ENCODE data around the gene CAPN13. TPM values are rescaled to one million over a fixed set of nuclear protein-coding genes. Genes with fewer than 3 reads are reported as not detected.

The CAPN13 gene
- total and polyA plus RNA-seq, 4 donors, result 0.13 to 0.42 TPM; not detected in 2

GRCh38 chr2:30802611-30803010 is 4.6 kb downstream of the CAPN13 start:
- no peak for TF ChIP-seq RXRA (IDR thresholded peaks at IDR 0.05)
- TF ChIP-seq CTCF (IDR thresholded peaks at IDR 0.05; ENCODE audit: low read depth, low read length, missing input control), result no peak
- no peak for TF ChIP-seq ATF3 (IDR thresholded peaks at IDR 0.05)
- no peak for TF ChIP-seq HNF4G (IDR thresholded peaks at IDR 0.05)
- TF ChIP-seq YY1 (IDR thresholded peaks at IDR 0.05), result no peak
- no peak overlapping the region for H3K9ac ChIP-seq (ENCODE audit: low read depth in 1 of 2, low read length in 2 of 2)
- no peaks in the 10 kb centered on the region for H3K36me3 ChIP-seq (ENCODE audit: control insufficient read depth in 4 of 4, insufficient read depth in 3 of 4, low read depth in 1 of 4, low read length in 3 of 4)
- peaks cover 0 to 8% (median 3%) of the 10 kb centered on the region in 4 donors for H3K4me1 ChIP-seq (ENCODE audit: control insufficient read depth in 4 of 4, insufficient read depth in 4 of 4, low read length in 3 of 4)
- no peak for DNase-seq (ENCODE audit: low spot score)
- no peak overlapping the region for H3K4me3 ChIP-seq (ENCODE audit: low read depth in 1 of 3, low read length in 3 of 3)
- H3K9me3 ChIP-seq (ENCODE audit: control insufficient read depth in 4 of 4, low read length in 3 of 4), result no peaks in the 10 kb centered on the region
- no peaks in the 10 kb centered on the region for H3K27me3 ChIP-seq (ENCODE audit: control insufficient read depth in 4 of 4, insufficient read depth in 4 of 4, low read length in 3 of 4)
- WGBS, result 95% methylated on average over 4 of the region's 4 CpGs
- no peak overlapping the region for H3K27ac ChIP-seq (ENCODE audit: low read depth in 1 of 2, low read length in 2 of 2)

- Histone ChIP-seq H3K27ac (ENCODE audit: low read depth in 1 of 2, low read length in 2 of 2) (no peak overlapping the region), H3K36me3 (ENCODE audit: control insufficient read depth in 4 of 4, insufficient read depth in 3 of 4, low read depth in 1 of 4, low read length in 3 of 4) (no peaks in the 10 kb centered on the region), H3K9me3 (ENCODE audit: control insufficient read depth in 4 of 4, low read length in 3 of 4) (no peaks in the 10 kb centered on the region), H3K9ac (ENCODE audit: low read depth in 1 of 2, low read length in 2 of 2) (no peak overlapping the region), H3K4me1 (ENCODE audit: control insufficient read depth in 4 of 4, insufficient read depth in 4 of 4, low read length in 3 of 4) (peaks cover 0 to 7% (median 3%) of the 10 kb centered on the region in 4 donors), H3K27me3 (ENCODE audit: control insufficient read depth in 4 of 4, insufficient read depth in 4 of 4, low read length in 3 of 4) (no peaks in the 10 kb centered on the region), H3K4me3 (ENCODE audit: low read depth in 1 of 3, low read length in 3 of 3) (no peak overlapping the region)
- TF ChIP-seq HNF4A (conservative IDR thresholded peaks at IDR 0.05) (no peak), MAX (IDR thresholded peaks at IDR 0.05) (no peak), REST (IDR thresholded peaks at IDR 0.05) (no peak), RXRA (IDR thresholded peaks at IDR 0.05) (no peak), EGR1 (IDR thresholded peaks at IDR 0.05; ENCODE audit: low read depth in 2 of 2) (no peak), ATF3 (IDR thresholded peaks at IDR 0.05) (no peak), FOXA2 (IDR thresholded peaks at IDR 0.05) (no peak)
- no peak for DNase-seq (ENCODE audit: low spot score)
- WGBS, result 96% methylated on average over 13 of the region's 13 CpGs
Measured at GRCh38 chr2:30801821-30802455, 5.3 kb downstream of the CAPN13 start.

GRCh38 chr2:30800159-30800558 is 7.1 kb downstream of the CAPN13 start:
- Histone ChIP-seq H3K27ac (ENCODE audit: low read depth in 1 of 2, low read length in 2 of 2) (no peak overlapping the region), H3K27me3 (ENCODE audit: control insufficient read depth in 4 of 4, insufficient read depth in 4 of 4, low read length in 3 of 4) (no peaks in the 10 kb centered on the region), H3K9me3 (ENCODE audit: control insufficient read depth in 4 of 4, low read length in 3 of 4) (no peaks in the 10 kb centered on the region), H3K4me3 (ENCODE audit: low read depth in 1 of 3, low read length in 3 of 3) (no peak overlapping the region), H3K4me1 (ENCODE audit: control insufficient read depth in 4 of 4, insufficient read depth in 4 of 4, low read length in 3 of 4) (peaks cover 0 to 7% (median 3%) of the 10 kb centered on the region in 4 donors), H3K9ac (ENCODE audit: low read depth in 1 of 2, low read length in 2 of 2) (no peak overlapping the region), H3K36me3 (ENCODE audit: control insufficient read depth in 4 of 4, insufficient read depth in 3 of 4, low read depth in 1 of 4, low read length in 3 of 4) (no peaks in the 10 kb centered on the region)
- no peak for DNase-seq (ENCODE audit: low spot score)
- TF ChIP-seq NR2F2 (IDR thresholded peaks at IDR 0.05) (no peak), SP1 (IDR thresholded peaks at IDR 0.05) (no peak), FOXA2 (IDR thresholded peaks at IDR 0.05) (no peak), ATF3 (IDR thresholded peaks at IDR 0.05) (no peak), HNF4A (conservative IDR thresholded peaks at IDR 0.05) (no peak), EGR1 (IDR thresholded peaks at IDR 0.05; ENCODE audit: low read depth in 2 of 2) (no peak)
- WGBS, result 74% methylated on average over 5 of the region's 5 CpGs
